Muscle of arm (tissue), 12 donors: ENCODE results near the gene SLC7A4. TPM values are rescaled to one million over a fixed set of nuclear protein-coding genes. Genes with fewer than 3 reads are reported as not detected.
"Not testable (repeated sequence)": the region's sequence is repeated elsewhere in the genome, so short reads cannot be mapped to it uniquely, and the experiment has no call there.

Experiments
- DNase-seq: peaks from one replicate; pipeline ENCODE4 v3.0.0-alpha.2; 2013
- polyA plus RNA-seq, 12 donors: library from polyadenylated mRNA; unstranded; fragments of 120-200 nt; gene quantifications; one replicate each; pipeline ENCODE4 v1.2.1, GENCODE V29; 2013; ENCODE audit not compliant: insufficient read length in 12 of 12

Gene SLC7A4
- polyA plus RNA-seq, 12 donors, result 0.67 to 4.1 (median 1.4) TPM; not detected in 2

DNA sequence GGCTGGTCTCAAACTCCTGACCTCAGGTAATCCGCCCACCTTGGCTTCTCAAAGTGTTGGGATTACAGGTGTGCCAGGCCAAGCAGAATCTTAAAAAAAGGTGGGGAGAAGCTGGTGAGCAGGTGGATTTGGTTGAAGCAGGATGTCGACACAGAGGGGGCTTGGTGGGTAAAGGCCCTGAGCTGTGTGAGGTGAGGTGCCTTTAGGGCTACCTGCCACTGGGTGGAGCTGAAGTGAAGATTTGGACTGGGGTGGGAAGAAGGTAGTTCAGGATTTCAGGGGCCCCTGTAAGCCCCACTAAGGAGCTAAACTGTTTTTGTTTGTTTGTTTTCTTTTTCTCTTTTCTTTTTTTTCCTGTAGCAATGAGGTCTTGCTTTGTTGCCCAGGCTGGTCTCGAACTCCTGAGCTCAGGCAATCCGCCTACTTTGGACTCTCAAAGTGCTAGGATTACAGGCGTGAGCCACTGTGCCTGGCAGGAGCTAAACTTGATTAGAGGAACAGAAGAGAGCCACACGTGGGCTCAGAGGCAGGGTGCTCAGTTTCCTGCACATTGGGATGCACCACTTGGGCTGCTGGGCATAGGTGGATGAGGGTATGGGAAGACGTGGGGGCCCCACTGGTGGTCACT, 11.4 kb downstream of the SLC7A4 start:
- no peak for DNase-seq

DNA sequence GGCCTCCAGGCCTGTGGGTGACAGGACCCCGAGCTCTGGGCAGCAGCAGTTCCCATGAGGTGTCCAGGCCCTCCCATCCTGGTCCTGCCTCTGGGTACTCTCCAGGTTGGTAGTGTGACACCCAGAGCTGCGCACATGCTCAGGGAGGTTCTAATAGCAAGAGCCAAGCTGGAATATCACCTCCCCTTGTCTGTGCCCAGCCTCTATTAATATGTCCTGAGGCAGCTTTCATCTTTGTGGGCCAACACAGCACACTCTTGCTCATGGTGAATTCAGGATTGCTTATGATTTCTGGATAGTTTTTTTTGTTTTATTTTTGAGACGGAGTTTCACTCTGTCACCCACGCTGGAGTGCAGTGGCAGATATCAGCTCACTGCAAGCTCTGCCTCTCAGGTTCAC, 14.0 kb downstream of the SLC7A4 start:
- DNase-seq, result no peak

DNA sequence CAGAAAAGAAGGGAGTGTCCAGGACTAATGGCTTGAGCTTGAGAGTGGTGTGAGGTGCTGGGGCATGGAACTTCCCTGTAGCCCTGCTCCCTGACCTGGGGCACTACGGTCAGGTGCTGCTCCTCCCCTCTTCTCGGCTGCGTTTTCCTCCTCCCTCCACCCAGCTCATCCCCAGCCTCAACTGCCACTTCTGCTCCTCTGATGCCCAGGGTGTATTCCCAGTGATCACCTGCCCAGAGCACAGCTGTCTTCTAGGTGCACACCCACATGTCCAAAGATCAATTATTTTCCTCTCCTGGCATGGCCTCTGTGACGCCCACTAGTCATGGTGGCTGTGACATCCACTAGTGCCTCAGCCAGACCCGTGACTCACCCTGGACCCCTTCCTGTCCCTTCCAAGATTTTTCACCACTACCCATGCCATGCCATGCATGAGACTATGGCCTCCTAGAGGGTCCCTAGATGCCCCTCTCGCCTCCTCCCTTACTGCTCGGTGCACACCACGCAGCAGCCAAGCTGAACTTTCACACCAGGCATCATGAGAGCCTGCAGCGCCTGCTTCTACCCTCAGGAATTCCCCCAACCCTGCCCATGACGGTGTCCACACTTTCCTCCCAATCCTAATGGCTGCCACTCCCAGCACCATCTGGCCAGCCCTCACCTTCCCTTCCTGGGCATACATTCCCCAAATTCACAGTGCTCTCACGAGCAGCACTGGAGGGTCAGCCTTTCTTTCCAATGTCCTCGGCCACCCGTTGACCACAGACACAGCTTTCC, 15.5 kb downstream of the SLC7A4 start:
- no peak for DNase-seq

DNA sequence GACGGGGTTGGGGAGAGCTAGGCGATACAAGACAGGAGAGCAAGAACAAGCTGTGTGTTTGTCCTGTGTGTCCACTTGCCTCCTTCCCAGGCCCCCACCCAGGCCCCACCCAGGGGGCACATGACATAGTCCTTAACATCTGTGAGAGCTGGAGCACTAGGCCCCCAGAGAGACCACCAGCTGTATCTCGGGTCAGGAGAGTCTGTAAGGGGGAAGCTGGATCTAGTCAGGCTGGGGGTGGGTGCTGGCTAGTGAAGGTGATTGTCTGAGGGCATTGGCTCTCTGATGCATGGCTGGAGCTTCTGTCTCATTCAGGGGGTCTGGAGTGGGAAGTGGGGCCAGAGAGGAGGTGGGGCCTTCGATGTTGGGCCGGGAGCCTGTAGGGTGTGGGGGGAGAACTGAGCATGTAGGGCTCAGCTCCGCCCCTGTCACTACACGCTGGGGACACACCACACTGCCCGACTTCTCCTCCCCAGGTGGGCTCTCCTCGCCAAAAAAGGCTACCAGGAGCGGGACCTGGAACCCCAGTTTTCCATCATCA, 16.8 kb downstream of the SLC7A4 start:
- no peak for DNase-seq

DNA sequence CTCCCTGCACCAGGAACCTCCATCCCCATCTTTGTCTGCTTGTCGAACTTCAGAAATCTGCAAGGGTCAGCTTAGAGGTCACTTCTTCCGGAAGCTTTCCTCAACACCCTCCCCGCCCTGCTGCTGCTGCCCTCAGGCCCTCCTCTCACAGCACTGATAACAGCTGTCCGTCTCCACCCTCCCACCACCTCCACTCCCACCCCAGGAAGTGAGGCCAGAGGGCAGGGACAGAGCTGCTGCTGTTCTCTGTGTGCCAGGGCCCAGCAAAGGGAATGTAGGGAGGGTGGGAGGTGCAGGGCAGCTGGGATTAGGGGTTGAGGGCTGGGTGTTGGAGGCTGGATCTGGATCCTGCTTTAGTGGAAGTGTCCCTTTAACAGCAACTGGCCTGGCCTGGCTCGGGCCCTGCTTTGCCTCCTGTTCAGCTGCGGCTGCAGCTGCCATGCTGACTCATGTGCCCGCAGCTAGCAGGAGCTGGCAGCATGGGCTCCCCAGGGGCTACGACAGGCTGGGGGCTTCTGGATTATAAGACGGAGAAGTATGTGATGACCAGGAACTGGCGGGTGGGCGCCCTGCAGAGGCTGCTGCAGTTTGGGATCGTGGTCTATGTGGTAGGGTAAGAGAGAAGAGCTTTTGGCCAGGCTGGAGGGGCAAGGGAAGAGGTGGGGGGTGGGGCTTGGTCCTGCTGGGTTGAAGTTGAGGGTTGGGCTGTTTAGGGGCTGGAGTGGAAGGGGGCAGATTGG, 17.5 kb downstream of the SLC7A4 start, which contains the start of gene P2RX6:
Gene P2RX6, plus strand, starts transcription at position 440 of the 740 bp plus-strand sequence. Its CDS starts 10 bp downstream, at position 450.
- peak; percentile 51 for DNase-seq

DNA sequence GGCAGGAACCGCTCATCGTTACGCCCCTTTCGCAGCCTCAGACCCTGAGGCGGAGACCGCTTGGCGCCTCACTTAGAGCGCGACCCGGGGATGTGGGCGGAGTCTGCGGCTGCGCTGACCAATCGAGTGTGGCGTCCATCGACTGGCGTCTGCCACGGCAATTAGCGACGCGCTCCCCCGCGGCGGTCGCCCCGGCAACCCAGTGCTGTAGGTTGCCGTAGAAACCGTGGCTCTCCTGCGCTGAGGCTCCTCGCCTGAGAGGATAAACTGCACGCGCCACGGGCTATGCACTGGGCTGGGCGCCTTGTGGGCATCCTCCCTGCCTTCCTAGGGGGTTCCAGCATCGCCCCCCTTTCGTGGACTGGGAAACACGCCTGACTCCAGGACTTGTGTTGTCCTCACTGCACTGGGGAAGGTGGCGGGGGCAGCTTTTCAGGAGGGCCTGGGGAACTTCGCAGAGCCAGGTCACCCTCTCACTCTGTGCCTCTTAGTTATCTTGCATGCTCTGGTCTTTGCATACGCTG, 18.1 kb downstream of the SLC7A4 start:
- peak; percentile 88 for DNase-seq

DNA sequence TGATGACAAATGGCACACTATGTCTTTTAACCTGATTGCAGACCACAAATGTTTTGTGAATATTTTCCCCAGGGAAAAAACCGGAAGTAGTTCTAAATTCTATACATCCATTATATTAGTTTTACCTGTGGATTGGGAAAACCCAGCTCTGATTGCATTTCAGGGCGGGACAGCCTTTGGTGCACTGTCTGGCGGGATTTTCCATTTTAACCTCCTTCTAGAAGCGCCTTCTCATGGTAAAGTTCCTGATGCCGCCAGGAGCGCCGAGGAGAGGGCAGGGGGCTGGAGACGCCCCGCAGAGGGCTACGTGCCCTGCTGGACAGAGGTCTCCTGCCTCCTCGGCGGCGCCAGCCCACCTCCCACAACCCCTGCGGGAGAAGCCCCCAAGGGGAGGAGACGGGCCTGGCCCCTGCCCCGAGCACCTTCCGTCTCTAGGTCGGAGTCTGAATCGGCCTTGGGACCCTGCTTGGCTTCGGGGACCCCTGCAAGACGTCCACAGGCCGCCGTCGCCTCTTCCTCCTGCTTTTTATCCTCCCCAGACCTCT, 18.6 kb downstream of the SLC7A4 start:
- no peak for DNase-seq

DNA sequence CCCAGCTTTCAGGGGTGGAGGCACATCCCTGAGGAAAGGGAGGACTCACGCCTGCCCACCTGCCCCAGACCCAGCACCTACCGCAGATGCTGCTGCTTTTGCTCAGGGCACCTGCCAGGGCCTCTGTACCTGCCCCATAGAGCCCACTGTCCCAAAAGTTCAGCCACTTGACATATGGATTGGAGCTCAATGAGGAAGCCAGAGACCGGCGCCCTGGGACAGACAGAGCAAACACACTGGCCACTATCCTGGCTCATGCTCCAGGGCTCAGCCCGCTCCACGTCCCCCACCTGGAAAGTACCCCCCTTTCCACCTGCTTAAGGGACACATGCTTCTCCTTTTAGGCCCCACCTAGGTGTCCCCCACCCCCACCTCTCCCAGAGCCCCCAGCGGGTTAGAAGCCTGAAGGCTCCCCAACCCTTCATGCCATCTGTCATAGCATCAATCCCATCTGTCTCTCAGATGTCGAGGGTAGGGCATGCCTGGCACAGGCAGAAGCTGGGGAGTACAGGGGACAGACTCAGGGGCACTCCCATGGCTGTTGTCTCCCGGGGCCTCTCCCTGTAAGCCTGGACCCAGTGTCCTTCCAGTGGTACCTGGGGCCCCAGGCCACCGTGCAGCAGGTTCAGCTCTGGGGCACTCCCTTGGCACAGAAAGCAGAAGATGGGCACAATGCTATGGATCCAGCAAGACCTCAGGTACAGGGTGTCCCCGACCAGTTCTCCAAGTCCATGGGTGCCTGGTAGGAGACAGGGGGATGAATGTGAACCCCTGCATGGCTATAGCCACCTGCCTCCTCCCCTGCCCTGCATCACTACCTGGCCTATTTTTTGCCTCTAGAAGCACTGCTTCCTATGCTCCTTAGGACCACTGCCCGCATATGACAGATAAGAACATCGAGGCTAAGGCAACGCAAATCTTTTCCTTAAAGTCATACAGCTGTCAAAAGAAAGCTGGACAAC, 19.6 kb downstream of the SLC7A4 start:
- DNase-seq, result no peak

DNA sequence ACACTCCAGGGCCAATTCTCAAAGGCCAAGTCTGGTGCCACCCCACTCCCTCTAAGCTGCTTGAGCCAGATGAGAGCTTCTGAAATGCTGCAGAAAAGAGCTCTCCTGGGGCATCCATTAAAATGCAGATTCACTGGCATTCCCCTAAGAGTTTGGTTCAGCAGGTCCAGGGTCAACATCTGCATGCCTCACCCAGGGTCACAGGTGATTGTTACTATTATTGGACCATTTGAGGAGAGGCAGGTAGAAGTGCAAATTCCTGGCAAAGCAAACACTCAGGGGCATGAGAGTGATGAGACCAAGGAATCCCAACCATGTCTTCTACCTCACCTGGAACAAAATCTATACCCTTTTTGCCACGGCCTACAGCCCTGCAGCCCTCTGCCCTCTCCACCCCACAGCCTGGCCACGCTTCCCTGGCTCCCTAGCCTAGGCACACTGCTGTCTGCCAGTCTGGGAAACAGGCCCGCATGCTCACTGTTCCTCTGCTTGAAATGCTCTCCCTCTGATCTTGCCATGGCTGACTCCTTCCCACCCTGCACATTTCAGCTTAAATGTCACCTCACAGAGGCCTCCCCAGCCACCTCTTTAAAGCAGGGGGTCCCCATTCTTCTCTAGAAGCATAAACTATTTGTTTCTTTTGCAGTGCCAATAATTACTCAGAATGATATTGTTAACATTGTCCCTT, 21.8 kb downstream of the SLC7A4 start:
- DNase-seq, result no peak

DNA sequence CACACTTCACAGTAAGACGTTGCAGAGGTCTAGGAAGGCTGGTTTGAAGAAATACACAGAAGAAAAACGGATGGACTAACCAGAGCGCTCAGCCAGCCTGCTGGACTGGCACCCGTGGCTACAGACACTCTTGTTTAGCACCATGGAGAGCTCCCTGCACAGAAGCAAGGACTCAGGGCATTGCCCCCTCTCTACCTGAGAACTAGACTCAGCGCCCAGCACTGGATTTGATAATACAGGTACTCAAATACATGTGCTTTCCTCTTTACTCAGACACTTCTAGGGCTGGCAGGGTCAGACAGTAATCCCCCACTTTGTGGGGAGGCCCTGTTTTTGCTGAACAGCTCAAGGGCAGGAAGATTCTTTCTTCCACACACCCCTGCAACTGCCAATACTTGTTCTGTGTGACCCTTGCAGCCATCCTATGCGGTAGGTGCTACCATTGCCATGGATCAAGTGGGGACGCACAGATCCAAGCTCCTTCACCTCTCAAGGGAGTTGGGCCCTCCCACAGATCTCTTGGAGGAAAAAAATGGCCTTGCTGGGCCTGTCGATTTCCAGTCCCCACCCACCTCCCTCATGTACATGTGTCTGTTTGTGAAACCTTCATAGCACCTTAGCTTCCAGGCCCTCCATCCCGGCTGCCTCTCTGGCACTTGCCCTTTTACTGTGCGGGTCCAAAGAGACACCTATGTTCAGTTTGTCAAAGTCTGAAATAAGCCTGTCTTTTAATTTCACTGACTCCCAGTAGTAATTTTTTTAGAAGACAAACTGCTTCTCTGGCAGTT, 22.5 kb downstream of the SLC7A4 start:
- DNase-seq, result no peak

DNA sequence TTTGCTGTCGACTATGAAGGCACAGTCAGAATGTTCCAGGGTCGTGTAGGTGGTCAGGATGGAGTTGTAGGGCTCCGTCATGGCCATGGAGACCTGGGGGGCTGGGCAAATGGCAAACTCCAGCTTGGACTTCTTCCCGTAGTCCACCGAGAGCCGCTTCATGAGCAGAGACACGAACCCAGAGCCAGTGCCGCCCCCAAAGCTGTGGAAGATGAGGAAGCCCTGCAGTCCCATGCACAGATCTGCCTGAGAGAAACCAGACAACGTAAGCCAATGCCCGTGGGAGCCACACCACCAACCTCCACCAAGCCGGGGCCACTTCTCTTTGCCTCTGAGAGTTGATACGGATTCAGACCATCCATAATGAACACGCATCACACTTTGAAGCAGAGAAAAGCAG, 23.2 kb downstream of the SLC7A4 start:
- not testable (repeated sequence) for DNase-seq

DNA sequence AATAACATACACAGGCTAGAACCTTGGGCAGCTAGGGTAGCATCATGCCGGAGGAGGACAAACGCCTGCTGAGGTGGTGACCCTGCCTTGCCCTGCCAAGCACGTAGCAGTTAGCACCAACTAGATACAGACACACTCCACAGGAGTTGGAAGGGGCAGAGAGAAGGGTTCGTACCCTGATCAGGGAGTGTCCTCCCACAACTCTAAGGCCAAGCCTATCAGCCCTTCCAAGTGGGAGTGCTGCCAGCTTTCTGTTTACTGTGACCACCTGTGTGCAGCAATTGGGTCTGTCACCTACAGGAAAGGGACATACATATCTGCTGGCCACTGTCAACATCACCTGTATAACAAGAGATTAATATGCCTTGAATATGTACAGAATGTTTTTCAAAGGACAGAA, 28.6 kb downstream of the SLC7A4 start:
- DNase-seq, result no peak

DNA sequence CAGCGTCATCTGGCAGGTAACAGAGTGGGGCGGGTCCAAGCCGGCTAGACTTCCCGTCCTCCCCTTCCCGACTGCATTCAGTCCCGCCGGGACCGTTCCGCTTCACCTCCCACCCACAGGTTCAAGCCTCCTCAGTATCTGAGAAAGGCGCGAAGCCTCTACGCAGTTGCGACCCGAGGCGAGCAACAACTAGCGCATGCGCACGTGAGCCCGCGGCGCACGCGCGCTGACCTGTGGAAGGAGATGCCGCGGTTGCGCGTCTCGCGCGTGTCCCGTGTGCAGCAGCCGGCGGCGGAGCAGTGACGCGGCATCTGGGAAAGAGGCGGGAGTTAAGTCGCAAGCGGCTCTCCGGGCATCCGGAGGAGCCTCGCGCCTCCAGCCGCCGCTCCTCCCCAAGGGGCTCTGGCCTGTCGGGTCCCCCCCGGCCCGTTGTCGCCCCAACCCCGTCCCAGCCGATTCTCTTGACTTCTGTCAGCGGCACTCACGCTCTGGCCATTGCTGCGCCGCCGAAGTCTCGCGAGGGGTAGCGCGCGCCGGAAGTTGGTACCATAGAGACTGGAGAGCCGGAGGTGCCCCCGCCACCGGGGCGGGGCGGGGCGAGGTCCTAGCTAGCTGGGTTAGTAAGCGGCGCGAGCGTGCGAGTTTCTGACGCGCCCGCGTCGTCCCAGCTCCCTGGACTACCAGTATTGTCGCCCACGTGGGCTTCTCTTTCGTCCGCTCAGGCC, 30.6 kb downstream of the SLC7A4 start, which contains the start of gene THAP7:
Gene THAP7, minus strand, starts transcription at position 518 of the 725 bp plus-strand sequence. Its CDS starts 207 bp downstream, at position 311.
- peak; percentile 97 for DNase-seq

DNA sequence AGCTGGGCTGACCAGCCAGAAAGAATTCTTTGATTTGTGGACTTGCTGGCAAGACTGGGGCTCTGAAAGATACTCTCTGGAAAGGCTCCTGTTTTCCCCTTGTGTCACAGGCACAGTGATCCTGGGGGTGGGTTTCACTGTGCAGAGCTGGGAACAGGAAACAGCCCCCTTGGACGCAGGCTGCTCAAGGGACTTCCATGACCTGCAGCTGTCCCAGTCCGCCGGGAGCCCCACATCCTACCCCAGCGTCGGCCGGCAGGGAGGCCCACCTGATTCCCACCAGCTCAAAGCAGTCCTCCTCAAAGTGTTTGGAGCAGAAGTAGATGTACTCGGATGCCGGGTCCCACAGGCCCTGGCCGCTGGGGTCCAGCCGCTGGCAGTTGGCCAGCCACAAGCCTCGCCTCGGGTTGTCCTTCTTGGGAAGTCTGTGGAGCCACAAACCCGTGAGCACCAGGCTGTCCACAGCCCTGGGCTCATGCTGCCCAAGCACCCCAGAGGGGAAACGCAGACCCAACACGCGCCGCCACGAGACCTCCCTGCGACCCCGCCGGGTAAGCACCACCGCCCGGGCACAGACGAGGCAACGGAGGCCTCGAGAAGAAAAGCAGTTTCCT, 31.3 kb downstream of the SLC7A4 start:
- DNase-seq, result no peak

DNA sequence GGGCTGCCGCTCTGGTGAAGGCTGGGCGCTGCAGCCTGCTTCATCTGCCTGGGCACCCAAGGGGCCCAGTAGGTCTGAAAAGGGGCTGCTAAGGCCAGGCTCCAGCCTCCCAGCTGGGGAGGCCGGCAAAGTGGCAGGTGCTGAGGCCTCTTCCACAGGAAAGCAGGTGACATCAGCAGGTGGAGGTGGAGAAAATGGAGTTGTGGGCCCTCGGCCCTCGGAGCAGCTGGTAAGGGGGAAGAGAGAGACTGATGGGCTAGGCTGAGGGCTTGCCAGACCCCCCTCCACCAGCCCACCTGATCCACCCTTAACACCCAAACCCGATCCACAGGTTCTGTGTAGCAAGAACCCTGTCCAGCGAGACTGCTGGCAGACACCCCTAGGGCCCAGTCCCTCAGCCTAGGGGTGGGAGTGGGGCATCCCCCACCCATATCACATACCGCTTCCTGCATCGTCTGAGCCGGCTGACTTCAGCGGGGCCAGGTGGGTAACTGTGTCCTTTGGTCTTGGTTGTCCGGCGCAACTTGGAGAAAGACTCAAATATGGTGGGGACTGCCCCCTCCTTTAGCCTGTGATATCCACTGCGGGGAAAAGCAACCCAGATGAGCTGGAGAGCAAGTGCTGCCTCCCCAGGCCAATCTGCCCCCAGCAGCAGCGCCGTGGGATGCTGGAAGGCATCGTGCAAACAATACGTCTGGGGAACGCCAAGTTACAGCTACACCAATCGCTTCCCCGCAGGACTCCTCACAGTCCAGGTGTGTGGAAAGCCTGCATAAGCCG, 32.0 kb downstream of the SLC7A4 start:
- DNase-seq, result no peak

DNA sequence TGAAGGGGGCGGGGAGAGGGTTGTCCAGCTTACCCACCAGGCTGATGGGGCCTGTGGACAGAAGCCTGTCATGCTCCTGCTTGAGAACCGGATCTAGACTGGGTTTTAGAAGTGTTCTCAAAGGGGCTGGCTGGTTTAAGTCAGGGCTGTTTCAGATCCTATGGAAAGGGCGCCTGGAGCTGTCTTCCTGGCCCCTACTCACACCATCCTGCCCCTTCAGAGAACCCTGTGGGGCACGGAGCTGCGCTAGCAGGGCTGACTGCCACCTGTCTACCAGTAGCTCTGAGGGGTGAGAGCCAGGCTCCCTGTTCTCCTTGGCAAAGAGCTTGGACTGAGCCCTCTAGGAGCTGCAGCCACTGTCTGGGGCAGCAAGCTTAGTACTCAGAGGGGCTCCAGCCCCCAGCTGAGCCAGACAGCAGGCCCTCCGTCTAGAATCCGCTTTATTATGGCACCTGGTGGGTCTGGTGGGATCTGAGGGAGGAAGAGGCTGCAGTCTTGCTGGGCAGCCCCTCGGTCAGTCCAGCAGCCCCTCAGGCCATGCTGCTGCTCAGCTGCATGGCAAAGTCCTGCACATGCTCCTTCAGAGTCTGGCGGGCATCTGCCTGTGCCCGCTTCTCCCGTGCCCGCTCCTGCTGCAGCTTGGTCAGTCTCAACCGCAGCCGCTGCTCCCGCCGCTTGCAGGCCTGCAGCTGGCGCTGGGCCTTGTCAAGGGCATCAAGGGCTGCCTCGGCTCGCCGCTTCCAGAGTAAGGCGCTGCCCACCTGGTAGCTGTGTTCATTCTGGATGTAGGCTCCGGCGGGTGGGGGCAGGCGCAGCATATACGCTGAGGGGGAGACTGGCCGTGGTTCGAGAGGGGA, 32.8 kb downstream of the SLC7A4 start:
- DNase-seq, result no peak
